ENCODE measurements around the gene LANCL3. TPM values are rescaled to one million over a fixed set of nuclear protein-coding genes. Genes with fewer than 3 reads are reported as not detected.

Gene LANCL3
- total RNA-seq, 4 donors from 2014 or later, result 1.9 to 6.6 (median 3.3) TPM

- Histone ChIP-seq H3K4me1 (no peaks in the 10 kb centered on the region), H3K36me3 (no peaks in the 10 kb centered on the region), H3K9me3 (no peaks in the 10 kb centered on the region), H3K4me3 (no peak overlapping the region), H3K27me3 (no peaks in the 10 kb centered on the region), H3K27ac (no peak overlapping the region)
- no peak for DNase-seq
- TF ChIP-seq CTCF (IDR thresholded peaks at IDR 0.05) (no peak), POLR2A (IDR thresholded peaks at IDR 0.05) (no peak)
- intact Hi-C loops (cut with DNase I), result no loop called here
- 55 to 82% methylated on average over 3 of the region's 3 CpGs for WGBS, 2 donors
Observed at GRCh38 chrX:37711991-37712390, 140.5 kb downstream of the LANCL3 start.

GRCh38 chrX:37712458-37712857 lies 141.0 kb downstream of the LANCL3 start:
- 40 to 55% methylated on average over 2 to 3 of the region's 3 CpGs for WGBS, 2 donors
- intact Hi-C loops (cut with DNase I), result no loop called here
- Histone ChIP-seq H3K27ac (no peak overlapping the region), H3K9me3 (no peaks in the 10 kb centered on the region), H3K4me3 (no peak overlapping the region), H3K36me3 (no peaks in the 10 kb centered on the region), H3K27me3 (no peaks in the 10 kb centered on the region), H3K4me1 (no peaks in the 10 kb centered on the region)
- TF ChIP-seq POLR2A (IDR thresholded peaks at IDR 0.05), result no peak
- TF ChIP-seq CTCF (IDR thresholded peaks at IDR 0.05), result no peak
- no peak for DNase-seq

GRCh38 chrX:37714479-37714878 lies 143.0 kb downstream of the LANCL3 start:
- no peaks in the 10 kb centered on the region for H3K36me3 ChIP-seq
- WGBS, 2 donors, result 79 to 95% methylated on average over 2 of the region's 2 CpGs

GRCh38 chrX:37716602-37717001 lies 145.1 kb downstream of the LANCL3 start:
- Histone ChIP-seq H3K36me3 (no peaks in the 10 kb centered on the region), H3K27me3 (no peaks in the 10 kb centered on the region), H3K4me3 (no peak overlapping the region), H3K27ac (no peak overlapping the region), H3K9me3 (no peaks in the 10 kb centered on the region), H3K4me1 (no peaks in the 10 kb centered on the region)
- intact Hi-C loops (cut with DNase I), result no loop called here
- TF ChIP-seq CTCF (IDR thresholded peaks at IDR 0.05), result no peak
- no peak for TF ChIP-seq POLR2A (IDR thresholded peaks at IDR 0.05)
- DNase-seq, result no peak

More at GRCh38 chrX:37714479-37714878, 143.0 kb downstream of the LANCL3 start:
- TF ChIP-seq POLR2A (IDR thresholded peaks at IDR 0.05) (no peak), CTCF (IDR thresholded peaks at IDR 0.05) (no peak)
- intact Hi-C loops (cut with DNase I), result no loop called here
- Histone ChIP-seq H3K4me3 (no peak overlapping the region), H3K9me3 (no peaks in the 10 kb centered on the region), H3K4me1 (no peaks in the 10 kb centered on the region), H3K27me3 (no peaks in the 10 kb centered on the region), H3K27ac (no peak overlapping the region)
- no peak for DNase-seq

GRCh38 chrX:37717708-37718107 lies 146.2 kb downstream of the LANCL3 start:
- Histone ChIP-seq H3K9me3 (no peaks in the 10 kb centered on the region), H3K4me3 (no peak overlapping the region), H3K4me1 (no peaks in the 10 kb centered on the region), H3K36me3 (no peaks in the 10 kb centered on the region), H3K27ac (no peak overlapping the region), H3K27me3 (no peaks in the 10 kb centered on the region)
- intact Hi-C loops (cut with DNase I), result no loop called here
- TF ChIP-seq CTCF (IDR thresholded peaks at IDR 0.05), result no peak
- TF ChIP-seq POLR2A (IDR thresholded peaks at IDR 0.05), result no peak
- DNase-seq, result no peak
- 54 to 64% methylated on average over 1 of the region's 1 CpG for whole genome bisulfite sequencing, 2 donors
